GM12892 (cell line): ENCODE measurements around the gene EXOC4.
"Not testable (repeated sequence)": the region's sequence is repeated elsewhere in the genome, so short reads cannot be mapped to it uniquely, and the experiment has no call there.

ENCODE experiments used
- DNase-seq: peaks from one replicate; pipeline ENCODE4 v3.0.0; 2011; ENCODE audit not compliant: insufficient read length
- FAIRE-seq: peaks from 2 replicates; lab custom pipeline; 2011; peaks lifted over from hg19 to GRCh38; lab: Jason Lieb, UNC
- POLR2A ChIP-seq: IDR thresholded peaks from 2 replicates; pipeline ENCODE4 v1.6.1; 2011; ENCODE audit warnings: low read depth, low read length, control low read depth
- POLR2AphosphoS5 ChIP-seq: IDR thresholded peaks from 2 replicates; pipeline ENCODE4 v1.6.1; 2011; ENCODE audit warnings: low read depth, low read length, control low read depth
- TAF1 ChIP-seq: IDR thresholded peaks from 2 replicates; pipeline ENCODE4 v1.6.1; 2011; ENCODE audit warnings: low read depth, mild to moderate bottlenecking, control low read depth, low read length, borderline replicate concordance

Gene EXOC4

DNA sequence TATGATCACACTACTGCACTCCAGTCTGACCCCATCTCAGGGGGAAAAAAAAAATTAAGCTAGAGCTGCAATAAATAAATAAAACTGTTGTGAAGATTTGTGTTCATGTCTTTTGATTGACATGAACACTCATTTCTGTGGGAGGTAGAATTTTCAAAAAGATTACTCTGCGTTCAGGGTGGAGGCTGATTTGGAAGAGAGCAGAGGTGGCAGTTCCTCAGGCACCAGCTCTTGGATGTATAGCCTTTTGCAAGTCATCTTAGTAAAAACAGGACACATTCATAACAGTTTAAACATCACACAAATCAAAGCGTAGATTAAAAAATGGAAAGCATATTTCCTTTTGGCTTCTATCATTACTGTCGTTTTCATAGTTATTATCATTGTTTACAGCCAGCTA is 630.7 kb downstream of the EXOC4 start:
- DNase-seq: no peak
- TF ChIP-seq POLR2AphosphoS5: no peak
- TF ChIP-seq POLR2A: no peak
- TF ChIP-seq TAF1: no peak
- no peak for FAIRE-seq

DNA sequence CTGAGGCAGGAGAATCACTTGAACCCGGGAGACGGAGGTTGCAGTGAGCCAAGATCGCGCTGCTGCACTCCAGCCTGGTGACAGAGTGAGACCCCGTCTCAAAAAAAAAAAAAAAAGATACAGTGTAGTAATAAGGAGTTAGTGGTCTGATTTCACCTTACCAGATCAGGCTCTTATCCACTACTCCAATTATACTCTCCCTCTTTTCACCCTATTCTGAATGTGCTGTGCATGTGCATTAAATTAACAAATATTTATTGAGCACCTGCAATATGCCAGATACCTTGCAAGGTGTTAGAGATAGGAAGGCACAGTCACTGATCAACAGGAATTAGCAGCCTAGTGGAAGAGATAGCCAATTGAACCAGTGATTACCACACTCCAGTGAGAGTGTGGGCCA is 632.3 kb downstream of the EXOC4 start:
- TF ChIP-seq POLR2A (no peak), TAF1 (no peak), POLR2AphosphoS5 (no peak)
- FAIRE-seq (no peak), DNase-seq (no peak)

DNA sequence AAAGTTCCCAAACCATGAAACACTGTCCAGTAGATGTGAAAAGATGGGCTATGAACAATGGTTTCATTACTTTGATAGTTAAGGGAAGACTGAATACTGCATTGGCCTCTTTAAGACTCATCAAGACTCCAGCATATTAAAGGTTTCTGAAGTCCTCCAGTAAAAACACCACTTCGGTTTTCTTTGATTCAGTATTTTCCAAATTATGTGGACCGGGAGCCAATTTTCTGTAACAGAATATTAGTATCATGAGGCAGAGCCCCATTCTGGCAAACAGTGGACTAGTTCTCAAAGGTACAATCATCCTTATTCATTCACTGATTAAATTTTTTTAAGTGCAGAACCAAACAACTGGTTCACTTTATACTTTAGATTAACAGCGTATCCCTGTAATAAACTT is 633.2 kb downstream of the EXOC4 start:
- DNase-seq: no peak
- no peak for FAIRE-seq
- no peak for TF ChIP-seq POLR2AphosphoS5
- TF ChIP-seq POLR2A: no peak
- no peak for TF ChIP-seq TAF1

DNA sequence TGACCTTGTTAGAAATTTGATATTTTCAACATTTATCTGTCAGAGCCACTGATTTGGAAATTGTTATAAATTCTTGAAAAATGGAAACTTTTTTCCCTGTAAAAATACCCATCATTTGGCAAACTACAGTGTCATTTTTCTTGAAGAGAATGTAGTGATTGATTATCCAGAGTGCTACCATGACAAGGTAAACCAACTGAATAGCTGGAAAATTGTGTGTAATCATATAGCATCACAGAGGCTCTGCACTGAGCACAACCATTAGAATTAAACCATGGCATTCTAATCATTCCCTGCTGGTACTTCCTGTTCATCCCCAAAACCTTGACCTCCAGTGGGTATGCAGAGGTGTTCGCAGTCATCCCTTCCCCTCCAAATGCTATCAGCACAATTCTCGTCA is 633.9 kb downstream of the EXOC4 start:
- TF ChIP-seq POLR2AphosphoS5: no peak
- no peak for FAIRE-seq
- DNase-seq: no peak

DNA sequence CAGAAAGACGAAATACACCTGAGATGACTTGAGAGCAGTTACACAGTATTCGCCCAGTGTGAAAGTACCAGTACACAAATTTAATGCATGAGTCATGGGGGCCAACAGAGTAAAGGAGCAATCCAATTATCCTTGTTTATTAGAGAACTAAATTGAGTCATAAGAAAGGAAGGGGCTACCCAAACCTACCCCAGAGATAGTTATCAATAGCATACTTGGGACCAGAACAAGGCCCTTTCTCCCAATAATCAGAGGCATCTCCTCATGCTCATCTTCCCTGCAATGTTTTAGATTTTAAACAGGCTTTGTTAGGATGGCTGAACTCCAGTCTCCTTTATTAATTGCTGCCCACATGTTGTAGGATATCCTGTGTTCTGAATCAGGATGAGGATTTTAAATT is 634.6 kb downstream of the EXOC4 start:
- no peak for FAIRE-seq
- TF ChIP-seq POLR2A: no peak
- TF ChIP-seq TAF1: no peak
- TF ChIP-seq POLR2AphosphoS5: no peak
- DNase-seq: no peak

DNA sequence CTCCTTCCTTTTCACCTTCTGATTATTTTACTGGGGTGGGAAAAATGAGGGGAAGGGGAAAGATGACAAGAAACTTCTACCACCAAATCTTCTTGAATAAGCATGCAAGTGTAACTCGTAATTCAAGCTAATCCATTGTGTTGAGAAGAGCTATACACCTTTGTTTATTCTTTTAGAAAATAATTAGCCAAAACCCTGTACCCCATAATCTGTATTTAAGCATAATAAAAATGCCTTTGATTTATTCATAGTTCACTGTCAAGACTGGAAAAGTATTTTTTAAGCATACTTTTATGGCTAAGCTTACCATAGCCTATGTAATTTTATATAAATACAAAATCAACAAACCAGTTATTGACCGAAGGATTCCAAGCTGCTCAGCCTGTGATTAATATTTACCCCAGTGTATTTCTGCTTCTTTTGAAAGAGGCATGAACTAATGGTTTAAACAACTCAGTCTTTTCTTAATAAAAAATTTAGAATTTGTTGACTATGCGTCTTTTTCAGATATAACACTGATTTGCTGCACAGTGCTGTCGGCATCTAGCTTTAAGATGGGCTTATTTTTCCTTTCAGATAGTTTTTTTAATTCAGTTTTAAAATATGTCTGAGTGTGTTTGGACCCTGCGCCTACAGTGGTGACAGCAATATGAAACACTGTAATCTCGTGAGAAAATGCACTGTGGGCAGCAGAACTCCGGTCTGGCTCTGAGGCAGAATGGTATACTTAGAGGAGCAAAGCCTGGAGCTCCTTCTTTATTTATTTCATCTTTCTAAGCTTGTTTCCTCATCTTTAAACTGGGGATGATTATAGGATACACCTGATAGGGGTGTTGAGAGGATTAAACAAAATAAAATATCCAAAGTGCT is 635.4 kb downstream of the EXOC4 start:
- TF ChIP-seq POLR2AphosphoS5: no peak
- DNase-seq: no peak
- FAIRE-seq: no peak

DNA sequence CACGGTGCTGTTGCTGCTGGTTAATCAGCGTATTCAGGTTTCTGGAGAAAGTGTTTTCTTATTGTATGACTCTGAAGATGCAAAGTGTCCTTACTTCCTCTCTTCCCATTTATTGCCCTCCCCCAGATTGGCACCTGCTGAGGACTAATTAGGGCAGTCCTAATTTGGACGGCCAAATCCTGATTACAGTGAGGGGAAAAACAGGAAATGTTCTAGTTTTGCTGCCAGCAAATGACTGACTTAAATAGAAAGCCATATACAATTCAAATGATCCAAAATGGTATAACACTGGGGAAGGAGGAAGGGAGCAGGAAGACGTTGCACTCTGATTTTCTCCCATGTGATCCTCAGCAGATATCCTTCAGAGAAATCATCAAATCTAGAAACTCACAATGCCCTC is 651.9 kb downstream of the EXOC4 start:
- DNase-seq (no peak), FAIRE-seq (no peak)
- TF ChIP-seq POLR2AphosphoS5: no peak
- TF ChIP-seq TAF1: no peak
- TF ChIP-seq POLR2A: no peak

DNA sequence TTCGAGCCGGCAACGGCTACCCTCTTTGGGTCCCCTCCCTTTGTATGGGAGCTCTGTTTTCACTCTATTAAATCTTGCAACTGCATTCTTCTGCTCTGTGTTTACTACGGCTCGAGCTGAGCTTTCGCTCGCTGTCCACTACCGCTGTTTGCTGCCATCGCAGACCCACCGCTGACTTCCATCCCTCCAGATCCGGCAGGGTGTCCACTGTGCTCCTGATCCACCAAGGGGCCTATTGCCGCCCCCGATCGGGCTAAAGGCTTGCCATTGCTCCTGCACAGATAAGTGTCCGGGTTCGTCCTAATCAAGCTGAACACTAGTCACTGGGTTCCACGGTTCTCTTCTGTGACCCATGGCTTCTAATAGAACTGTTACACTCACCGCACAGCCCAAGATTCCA is 653.7 kb downstream of the EXOC4 start:
- FAIRE-seq, DNase-seq: not testable (repeated sequence)

DNA sequence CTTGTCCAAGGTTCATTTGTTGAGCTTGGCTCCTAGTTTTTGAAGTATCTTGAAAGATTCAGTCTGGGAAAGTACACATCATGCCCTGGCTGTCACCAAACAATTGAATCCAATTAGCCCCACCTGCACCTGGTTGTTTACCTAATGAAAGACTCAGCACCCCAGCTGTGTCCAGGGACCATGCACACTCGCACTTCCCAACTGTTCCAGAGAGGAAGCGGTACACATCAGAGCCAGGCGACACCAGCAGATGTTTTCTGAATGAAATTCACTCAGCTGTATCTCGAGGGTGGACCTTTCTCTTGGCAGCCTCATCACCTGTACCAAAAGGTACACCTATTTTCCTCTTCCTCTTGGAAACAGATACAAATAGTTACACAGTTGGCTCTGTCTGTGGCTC is 657.9 kb downstream of the EXOC4 start:
- TF ChIP-seq POLR2A (no peak), TAF1 (no peak), POLR2AphosphoS5 (no peak)
- DNase-seq: no peak
- no peak for FAIRE-seq

DNA sequence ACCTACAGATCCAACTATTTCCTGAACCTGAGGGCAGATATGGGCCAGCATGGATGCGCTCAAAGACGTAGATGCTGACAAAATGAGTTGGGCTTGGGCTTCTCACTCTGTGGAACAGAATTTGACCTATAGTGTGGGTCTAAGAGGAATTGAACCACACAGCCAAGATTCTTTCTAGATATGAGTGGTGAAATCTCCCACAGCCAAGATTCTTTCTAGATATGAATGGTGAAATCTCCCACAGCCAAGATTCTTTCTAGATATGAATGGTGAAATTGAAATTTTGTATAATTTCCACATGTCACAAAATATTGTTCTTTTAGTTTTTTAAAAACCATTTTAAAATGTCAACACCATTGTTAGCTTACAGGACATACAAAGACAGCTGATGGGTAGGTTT is 658.8 kb downstream of the EXOC4 start:
- no peak for FAIRE-seq
- no peak for TF ChIP-seq POLR2AphosphoS5
- TF ChIP-seq TAF1: no peak
- TF ChIP-seq POLR2A: no peak
- no peak for DNase-seq

DNA sequence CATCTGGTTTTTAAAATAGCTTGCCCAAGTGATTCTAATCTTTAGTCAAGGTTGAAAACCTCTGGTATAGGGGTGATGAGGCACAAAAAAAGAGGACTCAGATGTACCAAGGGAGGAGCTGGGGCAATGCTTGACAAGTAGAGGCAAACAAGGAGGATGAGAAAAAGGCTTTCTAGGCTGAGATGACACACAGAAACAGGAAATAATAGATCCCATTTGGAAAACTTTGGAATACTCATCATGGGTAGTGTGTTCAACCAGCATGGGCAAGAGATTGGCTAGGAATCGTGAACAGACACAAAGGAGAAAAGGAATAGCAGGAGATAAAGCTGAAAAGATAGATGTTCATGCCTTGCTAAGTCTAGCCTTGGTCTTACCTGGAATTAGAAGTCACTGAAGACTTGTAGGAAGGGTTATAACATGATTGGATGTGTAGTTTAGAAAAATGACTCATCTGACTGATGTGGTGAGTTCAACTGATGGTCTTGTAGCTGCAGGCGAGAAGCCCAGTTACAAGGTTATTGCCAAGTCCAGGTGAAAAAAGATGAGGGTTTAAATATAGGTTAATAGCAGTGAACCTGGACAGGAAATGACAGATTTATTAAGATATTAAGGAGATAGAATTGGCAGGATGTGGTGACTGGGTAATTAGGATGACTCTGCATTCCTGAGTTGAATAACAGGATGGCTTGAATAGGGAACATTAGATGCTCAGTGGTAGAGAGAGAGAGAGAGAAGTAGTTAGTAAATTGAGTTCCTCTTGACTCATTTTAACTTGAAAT is 660.2 kb downstream of the EXOC4 start:
- no peak for DNase-seq
- TF ChIP-seq POLR2AphosphoS5: no peak
- TF ChIP-seq POLR2A: no peak
- no peak for TF ChIP-seq TAF1
- no peak for FAIRE-seq

DNA sequence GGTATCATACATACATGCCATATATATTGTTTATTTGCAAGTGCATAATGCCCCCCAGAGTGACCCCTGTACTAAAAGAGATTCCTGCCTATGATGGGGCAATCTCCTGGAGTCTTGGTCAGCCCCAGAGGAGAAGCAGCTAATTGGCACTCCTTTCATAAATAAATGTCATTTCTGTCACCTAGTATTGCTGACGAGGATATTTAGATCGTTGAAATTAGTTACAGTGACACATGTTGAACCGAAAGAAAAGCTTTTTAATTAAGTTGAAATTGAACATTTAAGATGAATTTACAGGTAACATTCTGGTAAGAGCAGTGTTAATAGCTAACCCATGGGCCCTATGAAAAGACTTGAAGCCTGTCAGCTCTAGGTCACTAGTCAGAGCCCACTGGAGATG is 663.7 kb downstream of the EXOC4 start:
- no peak for FAIRE-seq

DNA sequence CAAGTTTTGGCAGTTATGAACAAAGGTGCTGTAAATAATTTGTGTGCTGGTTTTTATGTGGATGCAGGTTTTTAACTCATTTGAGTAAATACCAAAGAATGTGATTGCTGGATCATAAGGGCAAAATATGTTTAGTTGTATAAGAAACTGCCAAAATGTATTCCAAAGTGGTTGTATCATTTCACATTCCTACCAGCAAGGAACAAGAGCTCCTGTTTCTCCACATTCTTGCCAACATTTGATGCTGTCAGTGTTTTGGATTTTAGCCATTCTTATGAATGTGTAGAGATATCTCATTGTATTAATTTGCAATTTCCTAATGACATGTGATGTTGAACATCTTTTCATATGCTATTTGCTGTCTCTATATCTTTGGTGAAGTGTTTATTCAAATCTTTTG is 666.9 kb downstream of the EXOC4 start:
- FAIRE-seq: no peak
- no peak for DNase-seq
- TF ChIP-seq POLR2A: no peak
- TF ChIP-seq POLR2AphosphoS5: no peak
- TF ChIP-seq TAF1: no peak

More for the DNA sequence above, 663.7 kb downstream of the EXOC4 start:
- TF ChIP-seq POLR2AphosphoS5 (no peak), POLR2A (no peak), TAF1 (no peak)
- no peak for DNase-seq
